GM12878 (cell line): ENCODE measurements around the gene NUBPL. TPM values are rescaled to one million over a fixed set of nuclear protein-coding genes. Genes with fewer than 3 reads are reported as not detected.
A peak's percentile ranks its signal among the peaks of the same experiment; 100 is the strongest.

Source experiments
- ASH2L ChIP-seq: fragments of 300-600, 200-600 bp; sonication (generic); IDR thresholded peaks from 2 replicates; pipeline ENCODE4 v1.6.1; 2017; ENCODE audit warnings: low read depth, mild to moderate bottlenecking, borderline replicate concordance
- BHLHE40 ChIP-seq, 2 experiments: fragments of 450-650 bp in 1 of 2; IDR thresholded peaks; 2 replicates each; pipeline ENCODE4 v1.6.1; 2011 to 2017; ENCODE audit warnings: low read depth in 2 of 2, borderline replicate concordance in 1 of 2, improper control_type of control experiment in 1 of 2, low read length in 1 of 2, mild to moderate bottlenecking in 1 of 2
- CEBPB ChIP-seq, 2 experiments: fragments of 150-350 bp in 1 of 2; IDR thresholded peaks; 2 replicates each; pipeline ENCODE4 v1.6.1; 2012 to 2014; ENCODE audit warnings: low read depth in 2 of 2, low read length in 2 of 2, borderline replicate concordance in 1 of 2, inconsistent platforms in 1 of 2
- CHD2 ChIP-seq: IDR thresholded peaks from 2 replicates; pipeline ENCODE4 v1.6.1; 2011; ENCODE audit warnings: low read depth, low read length, improper control_type of control experiment, borderline replicate concordance
- GATAD2B ChIP-seq: fragments of 450-650 bp; conservative IDR thresholded peaks from 2 replicates; pipeline ENCODE4 v1.6.1; 2017; ENCODE audit warnings: low read depth, mild to moderate bottlenecking, moderate library complexity
- HDAC6 ChIP-seq: fragments of 200-600 bp; sonication (generic); IDR thresholded peaks from one replicate; pipeline ENCODE4 v1.8.0; 2017; ENCODE audit warnings: antibody characterized with exemption; ENCODE audit not compliant: unreplicated experiment
- IKZF1 ChIP-seq: fragments of 450-650 bp; conservative IDR thresholded peaks from 2 replicates; pipeline ENCODE4 v1.6.1; 2017; ENCODE audit warnings: antibody characterized with exemption, mild to moderate bottlenecking
- JUNB ChIP-seq: IDR thresholded peaks from 2 replicates; pipeline ENCODE4 v1.6.1; 2016; ENCODE audit warnings: antibody characterized with exemption, mild to moderate bottlenecking
- LARP7 ChIP-seq: fragments of 450-650 bp; IDR thresholded peaks from 2 replicates; pipeline ENCODE4 v1.6.1; 2017; ENCODE audit warnings: mild to moderate bottlenecking
- MTA2 ChIP-seq: fragments of 450-650 bp; IDR thresholded peaks from 2 replicates; pipeline ENCODE4 v1.6.1; 2016; ENCODE audit warnings: low read depth, mild to moderate bottlenecking, moderate library complexity
- MXI1 ChIP-seq: fragments of 150-350 bp; IDR thresholded peaks from 2 replicates; pipeline ENCODE4 v1.6.1; 2011; ENCODE audit warnings: low read depth, mild to moderate bottlenecking, inconsistent platforms, low read length, improper control_type of control experiment
- NFIC ChIP-seq: IDR thresholded peaks from 2 replicates; pipeline ENCODE4 v1.6.1; 2012; ENCODE audit warnings: low read depth, mild to moderate bottlenecking, inconsistent platforms, low read length, moderate library complexity
- NFYB ChIP-seq: IDR thresholded peaks from 2 replicates; pipeline ENCODE4 v1.6.1; 2011; ENCODE audit warnings: low read depth, mild to moderate bottlenecking, low read length, improper control_type of control experiment, moderate library complexity; ENCODE audit not compliant: insufficient read depth
- RFX5 ChIP-seq: IDR thresholded peaks from 2 replicates; pipeline ENCODE4 v1.6.1; 2011; ENCODE audit warnings: low read depth, low read length, improper control_type of control experiment
- SIN3A ChIP-seq: IDR thresholded peaks from 2 replicates; pipeline ENCODE4 v1.6.1; 2012; ENCODE audit warnings: low read depth, low read length, improper control_type of control experiment
- SIX5 ChIP-seq: IDR thresholded peaks from 2 replicates; pipeline ENCODE4 v1.6.1; 2011; ENCODE audit warnings: mild to moderate bottlenecking, low read depth, low read length, moderate library complexity; ENCODE audit not compliant: severe bottlenecking
- SMARCA5 ChIP-seq: fragments of 450-650 bp; IDR thresholded peaks from 2 replicates; pipeline ENCODE4 v1.6.1; 2017; ENCODE audit warnings: mild to moderate bottlenecking
- SMC3 ChIP-seq: IDR thresholded peaks from 2 replicates; pipeline ENCODE4 v1.6.1; 2011; ENCODE audit warnings: low read length, improper control_type of control experiment, borderline replicate concordance
- STAT1 ChIP-seq: fragments of 450-650 bp; conservative IDR thresholded peaks from 2 replicates; pipeline ENCODE4 v1.6.1; 2014; ENCODE audit warnings: antibody characterized with exemption, mild to moderate bottlenecking
- TBL1XR1 ChIP-seq: IDR thresholded peaks from 2 replicates; pipeline ENCODE4 v1.6.1; 2012; ENCODE audit warnings: low read depth, low read length, improper control_type of control experiment
- YBX1 ChIP-seq: fragments of 450-650 bp; IDR thresholded peaks from 2 replicates; pipeline ENCODE4 v1.6.1; 2016; ENCODE audit warnings: antibody characterized with exemption
- ZNF274 ChIP-seq: IDR thresholded peaks from one replicate; pipeline ENCODE4 v1.8.0; 2011; ENCODE audit not compliant: insufficient read length, insufficient read depth
- polyA plus RNA-seq, 11 experiments: library from polyadenylated mRNA; depleted of rRNA in 4 of 11; unstranded in 6 of 11; stranded (reverse) in 5 of 11; fragments of >200 nt; fragmentation: Nextera tagmentation in 4 of 11; fragmentation: Illumina TruSeq in 1 of 11; extraction: Ambion mirVana in 4 of 11; extraction: Trizol in 1 of 11; gene quantifications; 1 replicate in 1 of 11; 2 replicates in 10 of 11; pipeline versions ENCODE4 v1.2.1 to v1.2.3, GENCODE V29; 2011 to 2016; ENCODE audit warnings: inconsistent platforms in 2 of 11, missing spikeins in 2 of 11, low read depth in 1 of 11
- total RNA-seq, 4 experiments: library from RNA; depleted of rRNA in 3 of 4; stranded (reverse); fragments of >200 nt in 3 of 4; fragmentation: Illumina TruSeq in 1 of 4; extraction: Trizol in 1 of 4; gene quantifications; 2 replicates each; pipeline versions ENCODE4 v1.2.1 to v1.2.3, GENCODE V29; 2013 to 2021
- TF ChIP-seq, protein P1 (sequence below): fragments of 450-650 bp; formaldehyde crosslinking; IDR thresholded peaks from 2 replicates; pipeline ENCODE4 v1.4.0; 2020; ENCODE audit warnings: mild to moderate bottlenecking, moderate library complexity
- TF ChIP-seq, protein P2 (sequence below): fragments of 450-650 bp; IDR thresholded peaks from 2 replicates; pipeline ENCODE4 v1.6.1; 2017; ENCODE audit warnings: mild to moderate bottlenecking, moderate library complexity

NUBPL gene
- total and polyA plus RNA-seq, 10 of the 15 experiments (the other 5 are each of a cell fraction or from before 2014, with no cell fraction given), result 3.4 to 11.6 (median 8.1) TPM

DNA sequence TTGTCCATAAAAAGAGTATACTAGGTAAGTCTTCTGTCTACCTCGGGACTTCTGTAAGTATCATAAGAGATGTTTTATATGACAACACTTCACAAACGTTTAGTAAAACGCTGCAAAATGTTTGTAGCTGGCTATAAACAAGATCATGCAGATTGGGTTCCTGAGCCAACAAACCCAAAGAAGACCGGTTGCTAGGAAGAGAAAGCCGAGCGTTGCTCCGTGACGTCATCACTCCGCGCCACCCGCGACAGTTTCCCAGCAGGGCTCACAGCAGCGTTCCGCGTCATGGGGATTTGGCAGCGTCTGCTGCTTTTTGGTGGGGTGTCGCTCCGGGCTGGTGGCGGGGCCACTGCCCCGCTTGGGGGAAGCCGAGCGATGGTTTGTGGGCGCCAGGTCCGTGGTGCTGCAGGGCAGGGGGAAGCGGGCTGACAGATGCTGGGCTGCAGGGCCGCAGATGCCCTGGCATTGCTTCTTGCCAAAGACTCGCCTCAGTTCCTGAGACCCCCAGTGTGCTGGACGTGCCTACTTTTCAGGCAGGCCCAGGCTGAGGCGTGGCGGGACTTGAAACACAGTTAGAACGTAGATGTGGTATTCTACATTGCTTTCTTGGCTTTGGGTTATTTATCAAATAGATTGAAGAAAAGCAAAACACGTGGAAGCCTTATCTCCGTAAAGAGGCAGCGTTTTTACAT lies at the start of gene NUBPL (continued):
- no peak for TF ChIP-seq HDAC6
- TF ChIP-seq SMARCA5, result 0 out of 2 replicates have a peak, but pooled peaks have one; percentile 23
- 0 out of 4 replicates have a peak, but pooled peaks of 1 of the 2 experiments have one; percentile 14 for TF ChIP-seq CEBPB (IDR thresholded peaks at IDR 0.05; ENCODE audit: borderline replicate concordance in 1 of 2, low read depth in 2 of 2, low read length in 2 of 2)
- TF ChIP-seq MTA2, result no peak
- TF ChIP-seq, protein P1, sequence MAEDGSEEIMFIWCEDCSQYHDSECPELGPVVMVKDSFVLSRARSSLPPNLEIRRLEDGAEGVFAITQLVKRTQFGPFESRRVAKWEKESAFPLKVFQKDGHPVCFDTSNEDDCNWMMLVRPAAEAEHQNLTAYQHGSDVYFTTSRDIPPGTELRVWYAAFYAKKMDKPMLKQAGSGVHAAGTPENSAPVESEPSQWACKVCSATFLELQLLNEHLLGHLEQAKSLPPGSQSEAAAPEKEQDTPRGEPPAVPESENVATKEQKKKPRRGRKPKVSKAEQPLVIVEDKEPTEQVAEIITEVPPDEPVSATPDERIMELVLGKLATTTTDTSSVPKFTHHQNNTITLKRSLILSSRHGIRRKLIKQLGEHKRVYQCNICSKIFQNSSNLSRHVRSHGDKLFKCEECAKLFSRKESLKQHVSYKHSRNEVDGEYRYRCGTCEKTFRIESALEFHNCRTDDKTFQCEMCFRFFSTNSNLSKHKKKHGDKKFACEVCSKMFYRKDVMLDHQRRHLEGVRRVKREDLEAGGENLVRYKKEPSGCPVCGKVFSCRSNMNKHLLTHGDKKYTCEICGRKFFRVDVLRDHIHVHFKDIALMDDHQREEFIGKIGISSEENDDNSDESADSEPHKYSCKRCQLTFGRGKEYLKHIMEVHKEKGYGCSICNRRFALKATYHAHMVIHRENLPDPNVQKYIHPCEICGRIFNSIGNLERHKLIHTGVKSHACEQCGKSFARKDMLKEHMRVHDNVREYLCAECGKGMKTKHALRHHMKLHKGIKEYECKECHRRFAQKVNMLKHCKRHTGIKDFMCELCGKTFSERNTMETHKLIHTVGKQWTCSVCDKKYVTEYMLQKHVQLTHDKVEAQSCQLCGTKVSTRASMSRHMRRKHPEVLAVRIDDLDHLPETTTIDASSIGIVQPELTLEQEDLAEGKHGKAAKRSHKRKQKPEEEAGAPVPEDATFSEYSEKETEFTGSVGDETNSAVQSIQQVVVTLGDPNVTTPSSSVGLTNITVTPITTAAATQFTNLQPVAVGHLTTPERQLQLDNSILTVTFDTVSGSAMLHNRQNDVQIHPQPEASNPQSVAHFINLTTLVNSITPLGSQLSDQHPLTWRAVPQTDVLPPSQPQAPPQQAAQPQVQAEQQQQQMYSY, result no peak
- peak; percentile 96; the same call in 1 of the 2 replicates for TF ChIP-seq ASH2L
- TF ChIP-seq NFIC, result no peak
- peak; percentile 51; the same call in 1 of the 2 replicates for TF ChIP-seq CHD2
- TF ChIP-seq JUNB, result peak; percentile 26; the same call in 1 of the 2 replicates
- TF ChIP-seq, protein P2, sequence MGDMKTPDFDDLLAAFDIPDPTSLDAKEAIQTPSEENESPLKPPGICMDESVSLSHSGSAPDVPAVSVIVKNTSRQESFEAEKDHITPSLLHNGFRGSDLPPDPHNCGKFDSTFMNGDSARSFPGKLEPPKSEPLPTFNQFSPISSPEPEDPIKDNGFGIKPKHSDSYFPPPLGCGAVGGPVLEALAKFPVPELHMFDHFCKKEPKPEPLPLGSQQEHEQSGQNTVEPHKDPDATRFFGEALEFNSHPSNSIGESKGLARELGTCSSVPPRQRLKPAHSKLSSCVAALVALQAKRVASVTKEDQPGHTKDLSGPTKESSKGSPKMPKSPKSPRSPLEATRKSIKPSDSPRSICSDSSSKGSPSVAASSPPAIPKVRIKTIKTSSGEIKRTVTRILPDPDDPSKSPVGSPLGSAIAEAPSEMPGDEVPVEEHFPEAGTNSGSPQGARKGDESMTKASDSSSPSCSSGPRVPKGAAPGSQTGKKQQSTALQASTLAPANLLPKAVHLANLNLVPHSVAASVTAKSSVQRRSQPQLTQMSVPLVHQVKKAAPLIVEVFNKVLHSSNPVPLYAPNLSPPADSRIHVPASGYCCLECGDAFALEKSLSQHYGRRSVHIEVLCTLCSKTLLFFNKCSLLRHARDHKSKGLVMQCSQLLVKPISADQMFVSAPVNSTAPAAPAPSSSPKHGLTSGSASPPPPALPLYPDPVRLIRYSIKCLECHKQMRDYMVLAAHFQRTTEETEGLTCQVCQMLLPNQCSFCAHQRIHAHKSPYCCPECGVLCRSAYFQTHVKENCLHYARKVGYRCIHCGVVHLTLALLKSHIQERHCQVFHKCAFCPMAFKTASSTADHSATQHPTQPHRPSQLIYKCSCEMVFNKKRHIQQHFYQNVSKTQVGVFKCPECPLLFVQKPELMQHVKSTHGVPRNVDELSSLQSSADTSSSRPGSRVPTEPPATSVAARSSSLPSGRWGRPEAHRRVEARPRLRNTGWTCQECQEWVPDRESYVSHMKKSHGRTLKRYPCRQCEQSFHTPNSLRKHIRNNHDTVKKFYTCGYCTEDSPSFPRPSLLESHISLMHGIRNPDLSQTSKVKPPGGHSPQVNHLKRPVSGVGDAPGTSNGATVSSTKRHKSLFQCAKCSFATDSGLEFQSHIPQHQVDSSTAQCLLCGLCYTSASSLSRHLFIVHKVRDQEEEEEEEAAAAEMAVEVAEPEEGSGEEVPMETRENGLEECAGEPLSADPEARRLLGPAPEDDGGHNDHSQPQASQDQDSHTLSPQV, result no peak
- TF ChIP-seq NFYB, result peak; percentile 23; the same call in 1 of the 2 replicates
- peak; percentile 58 for TF ChIP-seq IKZF1
- no peak; the same call in 1 of the 2 replicates for TF ChIP-seq TBL1XR1
- 0 out of 2 replicates have a peak, but pooled peaks have one; percentile 60 for TF ChIP-seq STAT1
- TF ChIP-seq ZNF274, result no peak
- TF ChIP-seq BHLHE40 (IDR thresholded peaks at IDR 0.05; ENCODE audit: borderline replicate concordance in 1 of 2, low read depth in 2 of 2, low read length in 1 of 2), result peak; percentile 42 to 58; a peak in 3 of 4 replicates
- no peak for TF ChIP-seq SMC3
- TF ChIP-seq SIX5, result peak; percentile 17
- peak; percentile 89 for TF ChIP-seq MXI1
- 0 out of 2 replicates have a peak, but pooled peaks have one; percentile 64 for TF ChIP-seq GATAD2B
- TF ChIP-seq RFX5, result peak; percentile 95
- peak; percentile 89 for TF ChIP-seq SIN3A
- TF ChIP-seq YBX1, result no peak
- TF ChIP-seq LARP7, result peak; percentile 72; the same call in 1 of the 2 replicates
